ENCODE data around the gene CCL3.
"Not testable (repeated sequence)": the region's sequence is repeated elsewhere in the genome, so short reads cannot be mapped to it uniquely, and the experiment has no call there.

Gene CCL3

DNA sequence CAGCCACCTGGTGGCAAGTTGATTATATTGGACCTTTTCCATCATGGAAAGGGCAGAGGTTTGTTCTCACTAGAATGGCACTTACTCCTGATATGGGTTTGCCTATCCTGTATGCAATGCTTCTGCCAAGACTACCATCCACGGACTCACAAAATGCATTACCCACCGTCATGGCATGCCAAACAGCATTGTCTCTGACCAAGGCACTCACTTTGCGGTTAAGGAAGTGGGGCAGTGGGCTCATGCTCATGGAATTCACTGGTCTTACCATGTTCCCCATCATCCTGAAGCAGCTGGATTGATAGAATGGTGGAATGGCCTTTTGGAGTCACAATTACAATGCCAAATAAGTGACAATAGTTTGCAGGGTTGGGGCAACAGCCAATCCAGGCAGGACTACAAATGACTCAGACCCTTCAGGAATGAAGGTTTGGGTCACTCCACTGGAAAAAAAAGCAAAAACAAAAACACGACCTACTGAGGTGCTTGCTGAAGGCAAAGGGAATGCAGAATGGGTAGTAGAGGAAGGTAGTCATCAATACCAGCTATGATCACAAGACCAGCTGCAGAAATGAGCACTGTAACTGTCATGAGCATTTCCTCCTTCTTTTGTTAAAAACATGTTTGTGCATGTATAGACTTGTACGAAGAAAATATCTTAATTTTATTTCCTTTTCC lies 25.2 kb upstream of the CCL3 start:
- not testable (repeated sequence) for DNase-seq

DNA sequence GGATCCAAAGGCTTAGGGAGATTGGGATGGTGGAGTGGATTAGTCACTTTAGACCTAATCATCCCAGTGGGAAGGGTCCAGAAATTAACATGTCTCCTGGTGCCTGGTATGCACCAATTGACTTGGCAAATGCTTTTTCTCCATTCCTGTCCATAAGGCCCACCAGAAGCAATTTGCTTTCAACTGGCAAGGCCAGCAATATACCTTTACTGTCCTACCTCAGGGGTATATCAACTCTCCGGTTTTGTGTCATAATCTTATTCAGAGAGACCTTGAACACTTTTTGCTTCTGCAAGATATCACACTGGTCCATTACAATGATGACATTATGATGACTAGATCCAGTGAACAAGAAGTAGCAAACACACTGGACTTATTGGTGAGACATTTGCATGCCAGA lies 23.2 kb upstream of the CCL3 start:
- DNase-seq: not testable (repeated sequence)

DNA sequence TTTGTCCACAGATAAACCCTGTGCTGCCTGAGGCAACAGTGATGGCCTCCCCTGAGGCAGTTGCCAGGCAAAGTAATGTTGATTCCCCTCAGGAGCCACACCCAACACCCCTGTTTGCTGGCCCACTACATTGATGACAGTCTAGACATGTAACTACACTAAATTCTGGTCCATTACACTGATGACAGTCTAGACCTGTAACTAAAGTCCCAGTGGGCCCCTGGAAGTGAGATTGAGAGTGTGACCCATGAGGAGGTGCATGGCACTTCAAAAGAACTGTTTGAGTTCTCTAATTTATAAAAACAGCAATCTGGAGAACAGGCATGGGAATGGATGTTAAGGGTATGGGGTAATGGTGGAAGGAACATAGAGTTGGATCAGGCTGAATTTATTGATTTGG lies 22.6 kb upstream of the CCL3 start:
- no peak for DNase-seq

DNA sequence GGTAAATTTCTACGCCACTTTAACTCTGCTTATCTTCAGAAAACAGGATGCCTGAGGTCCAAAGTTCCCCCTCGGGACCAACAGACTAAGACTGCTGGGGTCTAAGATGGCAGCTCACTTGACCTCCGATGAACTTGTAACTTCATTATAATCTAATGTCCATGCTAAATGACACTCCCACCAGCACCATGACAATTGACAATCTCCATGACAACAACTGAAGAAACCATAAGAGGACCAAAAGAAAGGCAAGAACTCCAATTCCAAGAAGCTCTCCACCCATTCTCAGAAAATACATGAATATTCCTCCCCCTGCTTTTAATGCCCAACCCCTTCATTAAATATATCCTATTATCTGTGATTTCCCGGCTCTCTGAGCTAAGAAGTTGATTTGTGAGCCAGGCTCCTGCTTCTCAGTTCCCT lies 21.1 kb upstream of the CCL3 start:
- DNase-seq: no peak

DNA sequence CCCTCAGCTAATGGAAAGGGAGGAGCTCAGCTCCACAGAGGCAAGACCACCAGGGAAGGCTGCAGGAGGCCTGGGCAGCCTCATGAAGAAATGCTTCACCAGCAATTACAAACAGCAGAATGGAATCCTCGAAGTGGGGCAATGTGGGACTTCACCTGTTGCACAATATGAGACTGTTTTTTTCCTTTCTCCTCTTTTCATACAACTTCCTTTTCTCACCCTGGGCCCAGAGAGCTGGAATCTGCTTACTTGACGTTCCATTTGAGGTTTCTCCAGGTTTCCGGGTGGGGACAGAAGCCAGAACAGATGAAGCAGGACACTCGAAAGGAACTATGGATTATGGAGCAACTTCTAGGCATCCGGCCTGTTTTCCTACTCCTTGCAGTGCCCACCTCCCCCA lies 18.3 kb upstream of the CCL3 start:
- not testable (repeated sequence) for DNase-seq

DNA sequence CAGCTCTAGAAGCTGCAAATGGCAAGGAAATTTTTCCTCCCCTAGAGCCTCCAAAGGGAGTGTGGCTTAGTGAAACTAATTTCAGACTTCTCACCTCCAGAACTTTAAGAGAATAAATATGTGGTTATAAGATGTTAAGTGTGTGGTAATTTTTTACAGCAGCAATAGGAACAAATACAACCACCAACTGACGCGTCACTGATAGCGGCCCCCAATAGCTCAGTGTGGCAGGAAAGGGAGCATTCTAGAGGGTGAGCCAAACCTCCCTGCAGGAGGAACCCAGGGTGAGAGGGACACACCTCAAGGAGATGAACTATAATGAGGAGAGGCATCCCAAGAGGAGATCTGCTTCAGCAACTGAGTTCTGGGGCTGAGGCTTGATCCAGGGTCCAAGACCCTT lies 17.7 kb upstream of the CCL3 start:
- DNase-seq: no peak

DNA sequence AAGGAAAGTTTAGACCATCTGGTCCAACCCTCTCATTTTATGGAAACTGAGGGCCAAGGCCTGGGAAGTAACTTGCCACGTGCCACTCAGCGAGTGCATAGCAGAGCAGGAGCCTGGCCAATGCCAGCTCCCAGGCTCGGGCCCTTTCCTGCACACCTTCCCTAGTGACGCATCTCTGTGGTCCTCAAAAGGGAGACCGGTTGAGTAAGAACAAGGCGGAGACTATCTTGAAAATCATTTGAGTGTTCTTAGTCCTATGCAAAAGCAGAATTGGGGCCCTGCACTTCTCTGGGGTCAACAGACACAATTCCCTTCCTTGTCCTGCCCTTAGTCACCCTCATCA lies 16.5 kb upstream of the CCL3 start:
- DNase-seq: no peak

DNA sequence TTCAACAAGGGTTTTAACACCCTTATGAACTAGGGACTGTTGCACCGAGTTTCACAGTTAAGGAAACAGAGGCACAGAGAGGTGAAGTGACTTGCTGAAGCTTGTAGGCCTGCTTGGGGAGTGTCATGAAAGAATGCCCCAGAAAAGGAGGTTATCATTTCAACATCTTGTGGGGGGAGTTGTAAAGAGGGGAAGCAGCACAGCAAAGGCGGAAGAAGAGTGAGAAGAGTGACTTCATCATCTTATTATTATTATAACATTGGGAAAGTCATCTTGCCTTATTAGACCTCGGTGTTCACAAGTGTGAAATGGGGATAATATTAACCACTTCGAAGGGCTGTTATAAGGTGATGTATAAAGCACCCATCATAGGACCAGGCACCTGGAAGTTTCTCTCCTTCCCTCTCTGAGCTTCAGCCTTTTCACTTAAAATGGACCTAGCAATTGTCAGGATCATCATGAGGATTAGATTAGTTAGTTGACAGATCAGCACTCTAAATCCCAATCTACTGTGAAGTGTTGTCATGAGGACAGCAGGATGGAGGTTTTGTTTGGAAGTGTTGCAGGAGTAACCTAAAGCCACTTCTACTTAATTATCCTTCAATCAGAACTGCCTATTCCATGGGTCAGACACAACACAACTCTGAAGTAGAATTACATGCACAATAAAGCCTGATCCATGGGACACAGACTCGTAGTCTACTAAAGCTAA lies 16.0 kb upstream of the CCL3 start:
- no peak for DNase-seq

DNA sequence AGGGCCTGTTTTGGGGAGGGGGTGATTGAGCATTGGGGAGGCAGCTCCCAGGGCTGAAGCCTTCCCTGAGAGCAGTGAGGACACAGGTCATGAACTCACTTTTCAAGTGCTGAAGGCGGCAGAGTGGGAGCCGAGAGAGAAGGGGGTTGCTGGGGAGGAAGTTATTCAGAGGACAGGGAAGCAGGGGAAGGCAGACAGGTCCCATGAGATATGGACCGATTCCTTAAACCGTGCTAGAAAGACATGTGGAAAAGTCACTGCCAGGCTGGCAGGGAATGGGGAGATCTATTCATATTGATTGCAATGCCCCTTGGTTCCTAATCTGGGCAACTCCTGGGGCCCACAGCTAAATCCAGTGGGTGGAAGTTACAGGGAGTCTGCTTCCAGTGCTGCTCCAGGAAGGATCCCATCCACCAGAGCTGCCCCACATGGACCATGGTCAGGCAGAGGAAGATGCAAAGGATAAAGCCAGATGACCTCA lies 14.8 kb upstream of the CCL3 start:
- no peak for DNase-seq

DNA sequence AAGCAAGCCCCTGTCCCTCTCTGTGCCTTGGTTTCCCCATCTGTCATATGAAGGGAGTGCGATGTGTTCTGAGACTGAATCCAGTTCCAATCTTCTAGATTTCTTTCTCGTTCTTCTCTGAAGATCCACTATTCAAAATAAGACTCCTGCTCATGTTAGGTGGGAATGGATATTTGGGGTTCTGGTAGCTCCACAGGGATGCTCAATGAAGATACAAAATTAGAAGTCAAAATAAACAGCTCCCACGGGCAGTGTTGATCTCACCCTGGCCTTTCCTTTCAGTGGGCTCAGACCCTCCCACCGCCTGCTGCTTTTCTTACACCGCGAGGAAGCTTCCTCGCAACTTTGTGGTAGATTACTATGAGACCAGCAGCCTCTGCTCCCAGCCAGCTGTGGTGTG lies 14.3 kb upstream of the CCL3 start:
- DNase-seq: not testable (repeated sequence)

DNA sequence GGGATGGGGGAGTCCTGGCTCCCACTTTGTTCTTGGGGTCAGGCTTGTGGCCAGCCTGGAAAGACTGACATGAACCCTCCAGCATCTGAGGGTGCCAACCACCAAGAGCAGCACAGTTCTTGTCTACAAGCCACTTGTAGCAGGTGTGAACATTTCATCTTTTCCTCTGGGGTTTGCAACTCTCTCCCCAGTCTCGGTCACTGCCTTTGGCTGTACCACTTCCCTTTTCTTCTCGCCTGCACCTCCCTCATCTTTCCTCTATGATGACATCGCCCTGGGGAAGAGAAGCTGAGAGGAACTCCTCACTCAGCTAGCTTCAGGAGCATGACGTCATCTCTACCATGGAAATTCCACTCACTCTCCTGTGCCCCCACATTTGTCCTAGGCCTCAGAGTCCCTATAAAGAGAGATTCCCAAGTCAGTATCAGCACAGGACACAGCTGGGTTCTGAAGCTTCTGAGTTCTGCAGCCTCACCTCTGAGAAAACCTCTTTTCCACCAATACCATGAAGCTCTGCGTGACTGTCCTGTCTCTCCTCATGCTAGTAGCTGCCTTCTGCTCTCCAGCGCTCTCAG lies 13.5 kb upstream of the CCL3 start, which contains the start of gene CCL4:
Gene CCL4, plus strand, starts transcription at position 427 of the 575 bp plus-strand sequence. Its CDS starts 79 bp downstream, at position 506.
- DNase-seq: not testable (repeated sequence)

DNA sequence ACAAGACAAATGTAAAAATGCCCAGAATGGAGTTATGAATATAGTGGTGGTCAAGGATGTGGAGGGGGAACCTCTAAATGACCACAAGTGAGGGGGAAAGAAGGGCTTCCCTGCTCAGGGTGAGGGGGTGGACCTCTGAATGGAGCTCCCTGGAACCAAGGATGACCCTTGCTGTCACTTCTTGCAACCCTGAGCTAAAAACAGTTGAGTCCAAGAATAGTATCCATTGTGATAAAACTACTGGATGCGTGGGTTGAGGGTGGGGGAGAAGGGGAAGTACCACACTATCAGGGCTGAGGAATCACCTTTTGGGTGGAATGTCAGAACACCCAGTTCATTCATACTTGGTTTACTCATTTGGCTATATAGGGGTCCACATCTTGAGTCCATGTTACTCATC lies 9.1 kb upstream of the CCL3 start:
- not testable (repeated sequence) for DNase-seq

DNA sequence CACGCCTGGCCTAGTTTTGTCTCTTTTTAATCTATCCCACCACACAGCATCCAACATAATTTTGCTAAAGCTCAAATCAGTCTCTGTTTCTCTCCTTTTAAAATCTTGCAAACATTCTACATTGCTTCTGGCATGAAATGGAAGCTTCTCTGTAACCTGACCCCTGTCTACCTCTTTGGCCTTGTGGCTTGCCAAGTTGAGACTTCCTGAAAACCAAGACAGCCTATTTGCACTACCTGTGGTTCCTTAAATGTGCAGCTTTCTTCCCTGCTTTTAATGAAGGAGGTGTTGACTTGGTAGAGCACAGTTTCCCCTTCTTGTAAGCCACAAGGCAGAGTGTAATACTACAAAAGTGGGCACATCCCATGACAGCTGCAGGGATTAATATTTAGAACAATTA lies 6.0 kb upstream of the CCL3 start:
- DNase-seq: no peak

DNA sequence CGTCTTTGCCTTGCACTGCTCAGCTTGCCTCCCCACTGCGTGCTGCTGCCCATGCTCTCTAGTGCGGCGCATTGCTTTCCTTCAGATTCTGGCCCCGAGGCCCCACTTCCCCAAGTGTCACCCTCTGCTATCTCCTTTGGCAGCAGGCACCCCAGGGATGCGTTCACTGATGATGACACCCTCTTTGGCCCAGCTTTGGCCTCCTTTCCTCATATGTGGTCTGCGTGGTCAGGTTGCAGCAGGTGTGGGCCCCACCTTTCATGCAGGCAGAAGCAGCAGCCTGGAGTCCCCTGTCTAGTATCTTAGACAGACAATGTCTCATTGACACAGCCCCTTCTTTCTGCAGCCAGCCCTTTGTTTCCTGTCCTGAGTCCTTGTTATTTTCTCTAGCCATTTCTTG lies 4.8 kb upstream of the CCL3 start:
- no peak for DNase-seq

DNA sequence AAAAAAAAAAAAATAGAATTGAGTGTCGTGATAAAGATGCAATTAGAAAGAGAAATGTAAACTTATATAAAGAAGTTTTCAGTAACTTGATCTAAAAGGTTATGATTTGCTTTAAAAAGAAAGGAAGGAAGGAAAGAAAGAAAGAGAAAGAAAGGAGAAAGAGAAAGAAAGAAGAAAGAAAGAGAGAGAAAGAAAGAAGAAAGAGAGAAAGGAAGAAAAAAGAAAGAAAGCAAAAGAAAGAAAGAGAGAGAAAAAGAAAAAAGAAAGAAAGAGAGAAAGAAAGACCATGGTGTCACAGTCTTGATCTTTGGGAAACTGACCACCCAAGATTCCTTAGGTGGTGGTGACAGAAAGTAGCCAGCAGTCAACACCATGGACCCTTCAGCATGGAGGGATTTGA lies 4.3 kb upstream of the CCL3 start:
- DNase-seq: no peak

DNA sequence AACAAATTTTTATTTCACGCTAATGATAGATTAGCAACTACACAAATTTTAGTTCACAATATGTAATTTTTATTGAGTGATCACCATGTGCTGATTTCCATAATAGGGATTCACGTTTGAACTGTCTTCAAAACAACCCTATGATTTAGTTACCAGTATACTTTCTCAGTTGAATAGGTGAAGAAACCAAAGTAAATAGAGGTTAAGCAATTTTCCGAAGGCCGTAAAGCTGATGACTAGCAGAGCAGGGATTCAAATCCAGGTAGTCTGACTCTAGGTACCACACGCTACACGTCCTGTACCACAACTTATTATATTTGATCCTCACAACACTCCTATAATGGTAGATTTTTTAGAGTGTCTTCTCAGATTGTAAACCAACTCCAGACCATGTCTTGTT lies 2.8 kb upstream of the CCL3 start:
- DNase-seq: not testable (repeated sequence)

DNA sequence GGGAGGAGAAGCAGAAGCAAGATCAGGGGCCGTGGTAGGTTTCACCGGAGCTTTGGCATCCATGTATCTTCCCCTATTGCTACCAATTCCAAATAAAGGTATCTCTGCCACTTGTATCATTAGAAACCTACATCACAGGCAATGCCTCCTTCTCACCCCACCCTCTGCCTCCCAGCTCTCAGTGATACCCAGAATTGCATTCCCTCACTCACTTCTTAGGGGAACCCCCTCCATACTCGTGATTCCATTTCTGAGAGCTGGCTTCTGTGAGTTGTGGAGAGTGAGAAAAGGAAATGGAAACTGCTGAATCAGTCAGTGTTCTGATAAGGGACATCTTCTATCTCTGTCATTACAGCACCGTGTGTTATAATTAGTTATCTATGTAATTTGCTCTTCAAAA lies 2.3 kb upstream of the CCL3 start:
- DNase-seq: no peak

DNA sequence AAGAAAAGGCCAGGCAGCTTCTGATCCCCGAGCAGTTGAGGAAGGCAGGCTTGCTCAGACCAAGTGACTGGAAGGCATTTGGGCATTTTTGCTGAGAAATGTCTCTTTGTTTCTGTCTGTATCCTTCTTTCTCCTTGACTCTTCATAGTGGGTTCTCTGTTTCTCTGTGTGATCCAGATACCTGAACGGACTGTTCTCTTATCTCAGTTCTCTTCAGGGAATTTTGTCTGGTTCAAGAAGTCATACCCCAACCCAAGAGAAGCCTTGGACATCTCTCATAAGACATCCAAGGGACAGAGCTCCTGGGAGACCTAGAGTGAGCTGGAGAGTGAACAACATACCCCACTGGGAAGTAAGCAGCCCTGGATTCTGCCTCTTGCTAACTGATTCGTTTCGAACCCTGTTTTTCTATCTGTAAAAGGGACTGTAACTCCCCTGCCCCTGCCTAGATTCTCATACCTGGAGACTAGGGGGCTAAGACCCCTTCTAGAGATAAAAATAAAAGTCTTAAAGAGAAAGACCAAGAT lies 541 bp downstream of the CCL3 start:
- DNase-seq: no peak

DNA sequence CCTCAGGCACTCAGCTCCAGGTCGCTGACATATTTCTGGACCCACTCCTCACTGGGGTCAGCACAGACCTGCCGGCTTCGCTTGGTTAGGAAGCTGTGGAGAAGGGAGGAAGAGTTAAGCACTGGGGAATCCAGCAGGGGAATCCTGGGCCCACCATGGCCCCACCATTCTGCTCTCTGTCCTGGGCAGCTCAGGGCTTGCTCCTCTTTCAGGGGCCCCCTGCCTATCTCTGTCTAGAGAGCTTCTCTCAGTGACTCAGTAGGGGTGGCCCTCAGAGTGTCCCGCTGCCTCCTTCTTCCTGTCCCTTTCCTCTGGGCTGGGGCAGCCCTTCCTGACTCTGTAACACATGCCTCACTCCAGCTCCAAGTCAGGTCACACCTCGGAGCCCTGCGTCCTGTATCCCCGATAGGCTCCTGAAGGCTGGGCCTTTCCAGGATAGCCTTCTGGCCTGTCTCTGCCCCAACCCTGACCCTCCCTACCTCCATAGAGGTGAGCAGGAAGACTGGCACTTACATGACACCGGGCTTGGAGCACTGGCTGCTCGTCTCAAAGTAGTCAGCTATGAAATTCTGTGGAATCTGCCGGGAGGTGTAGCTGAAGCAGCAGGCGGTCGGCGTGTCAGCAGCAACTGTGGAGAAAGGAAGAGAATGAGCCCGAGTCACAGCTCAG lies 1.1 kb downstream of the CCL3 start:
- DNase-seq: no peak

DNA sequence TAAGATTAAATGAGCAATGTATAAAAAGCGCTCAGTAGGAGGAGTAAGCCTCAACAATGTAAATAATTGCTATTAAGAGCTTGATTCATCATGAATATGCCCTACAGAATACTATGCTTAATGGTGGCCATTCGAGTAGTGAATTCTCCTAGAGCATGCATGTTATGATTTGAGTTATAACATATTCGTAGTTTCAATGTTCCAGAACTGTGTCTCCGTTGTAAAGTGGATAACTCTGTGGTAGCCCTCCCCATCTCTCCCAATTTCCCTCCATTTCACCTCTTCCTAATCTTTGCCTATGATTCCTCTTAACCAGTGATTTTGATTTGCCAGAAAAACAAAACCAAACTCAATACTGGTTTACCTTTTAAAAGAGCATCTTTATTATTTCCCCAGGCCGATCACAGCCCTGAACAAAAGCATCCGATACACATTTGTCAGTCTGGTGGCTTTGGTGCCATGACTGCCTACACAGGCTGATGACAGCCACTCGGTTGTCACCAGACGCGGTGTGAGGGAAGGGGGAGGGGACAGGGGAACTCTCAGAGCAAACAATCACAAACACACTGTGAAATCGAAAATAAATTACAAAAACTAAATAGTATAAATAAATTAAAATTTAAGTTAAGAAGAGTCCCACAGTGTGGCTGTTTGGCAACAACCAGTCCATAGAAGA lies 1.9 kb downstream of the CCL3 start:
- not testable (repeated sequence) for DNase-seq

DNA sequence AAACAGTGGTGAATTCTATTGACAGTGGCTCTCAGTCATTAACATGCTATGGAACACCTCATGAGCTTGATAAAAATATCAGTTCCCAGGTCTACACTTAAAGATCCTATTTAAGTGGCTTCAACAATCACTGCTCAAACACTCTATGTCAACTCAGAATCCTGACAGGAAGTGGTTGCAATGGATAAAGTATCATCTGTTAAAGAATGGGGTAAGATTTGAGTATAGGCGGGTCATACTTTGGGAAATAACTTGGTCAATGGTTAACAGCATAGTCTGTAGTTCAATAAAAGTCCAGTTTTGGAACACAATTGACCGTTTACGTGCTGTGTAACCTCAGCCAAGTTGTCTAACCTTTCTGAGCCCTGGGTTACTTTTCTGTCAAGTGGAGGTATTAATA lies 2.5 kb downstream of the CCL3 start:
- DNase-seq: not testable (repeated sequence)

DNA sequence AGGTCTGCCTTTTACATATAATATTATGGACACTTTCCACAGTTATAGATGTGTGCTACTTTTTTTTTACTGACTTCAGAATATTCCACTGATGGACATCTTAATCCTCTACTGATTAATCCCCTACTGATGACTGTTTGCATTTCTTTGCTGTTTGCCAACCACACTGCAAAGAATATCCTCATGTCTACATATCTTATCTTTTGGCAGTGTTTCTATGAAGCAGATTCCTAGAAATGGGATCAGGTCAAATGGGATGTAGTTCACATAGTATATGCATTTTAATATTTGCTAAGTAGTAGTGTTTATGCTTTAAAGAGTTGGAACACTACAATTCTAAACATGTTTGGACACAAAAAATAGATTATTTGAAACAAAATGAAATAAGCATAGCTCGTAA lies 3.2 kb downstream of the CCL3 start:
- no peak for DNase-seq

DNA sequence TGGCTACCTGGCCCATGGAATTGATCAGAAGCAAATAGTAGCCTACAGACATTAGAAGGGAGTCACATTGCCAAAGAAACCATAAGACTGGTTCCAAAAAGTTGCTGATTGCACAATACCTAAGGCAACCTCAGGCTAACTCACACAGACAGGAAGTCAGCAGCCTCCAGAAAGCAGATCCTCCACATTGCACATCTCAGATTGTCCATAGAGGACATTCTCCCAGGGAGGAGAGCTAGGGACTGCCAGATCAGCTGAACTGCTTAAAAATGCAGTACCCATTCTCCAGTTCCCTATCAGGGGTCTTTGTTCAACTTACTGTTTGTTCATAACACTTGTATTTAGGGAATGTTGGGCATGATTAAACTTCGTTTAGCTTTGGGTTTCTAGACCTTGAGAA lies 4.2 kb downstream of the CCL3 start:
- DNase-seq: no peak

Data from activated naive CD4-positive, alpha-beta T cell treated with anti-CD3 and anti-CD28 coated beads, Interleukin-2, amount 50 U/mL, for 16 hours (primary cell).